ENCODE data around the gene PRDM11. TPM values are rescaled to one million over a fixed set of nuclear protein-coding genes. Genes with fewer than 3 reads are reported as not detected.
A peak's percentile ranks its signal among the peaks of the same experiment; 100 is the strongest.

The PRDM11 gene
- total RNA-seq, 2 experiments from 2014 or later = 2.5 to 3.4 TPM

GRCh38 chr11:45105233-45105983, 41.0 kb upstream of the PRDM11 start:
- intact Hi-C loops (cut with DNase I, micrococcal nuclease) = loop anchor here (1.0 to 10.0 kb wide), 4 partner anchors 169 to 461 kb away; partner anchors contain the start of gene TSPAN18 (in 1 of the 2)
- POLR2A ChIA-PET = interaction anchor here (1.5 to 1.9 kb wide), 2 partner anchors 169 to 179 kb away, joined by 4 to 7 read pairs; no protein-coding TSS in a partner anchor
- no peaks in the 10 kb centered on the region for H3K27me3 ChIP-seq (ENCODE audit: control insufficient read depth in 1 of 2, insufficient read depth in 2 of 2, low read length in 2 of 2)
- no peak overlapping the region for H3K27ac ChIP-seq (ENCODE audit: low read depth in 1 of 2, low read length in 2 of 2)
- Mint-ChIP-seq H3K27me3 (peaks cover 11% of the 10 kb centered on the region), H3K27ac (no peak overlapping the region), H3K4me3 (no peak overlapping the region), H3K9me3 (no peaks in the 10 kb centered on the region), H3K36me3 (ENCODE audit: low read depth) (no peaks in the 10 kb centered on the region), H3K4me1 (ENCODE audit: low read depth) (peaks cover 19% of the 10 kb centered on the region)
- H3K4me1 ChIP-seq (ENCODE audit: insufficient read depth, low read length) = peaks cover 30% of the 10 kb centered on the region
- no peaks in the 10 kb centered on the region for H3K36me3 ChIP-seq (ENCODE audit: insufficient read depth, low read length)
- DNase-seq (peak; percentile 40 to 82 (median 54)), ATAC-seq (ENCODE audit: poor library complexity) (peak; percentile 51)
- CTCF ChIA-PET = interaction anchor here (0.7 to 7.0 kb wide), 16 partner anchors 11 to 234 kb away, joined by 3 to 103 read pairs (median 4); no protein-coding TSS in a partner anchor
- TF ChIP-seq CTCF (IDR thresholded peaks at IDR 0.05) = peak; percentile 84
- no peaks in the 10 kb centered on the region for H3K9me3 ChIP-seq (ENCODE audit: control insufficient read depth in 1 of 2, insufficient read depth in 1 of 2, low read length in 2 of 2)
- no peak overlapping the region for H3K4me3 ChIP-seq (ENCODE audit: low read length)

GRCh38 chr11:45105984-45106375, 40.5 kb upstream of the PRDM11 start:
- Histone ChIP-seq H3K9me3 (ENCODE audit: control insufficient read depth in 1 of 2, insufficient read depth in 1 of 2, low read length in 2 of 2) (no peaks in the 10 kb centered on the region), H3K27me3 (ENCODE audit: control insufficient read depth in 1 of 2, insufficient read depth in 2 of 2, low read length in 2 of 2) (no peaks in the 10 kb centered on the region), H3K36me3 (ENCODE audit: insufficient read depth, low read length) (no peaks in the 10 kb centered on the region), H3K4me1 (ENCODE audit: insufficient read depth, low read length) (peaks cover 27% of the 10 kb centered on the region), H3K27ac (ENCODE audit: low read depth in 1 of 2, low read length in 2 of 2) (no peak overlapping the region), H3K4me3 (ENCODE audit: low read length) (no peak overlapping the region)
- no peaks in the 10 kb centered on the region for H3K36me3 Mint-ChIP-seq (ENCODE audit: low read depth)
- no peak overlapping the region for H3K27ac Mint-ChIP-seq
- H3K9me3 Mint-ChIP-seq = no peaks in the 10 kb centered on the region
- H3K27me3 Mint-ChIP-seq = peaks cover 17% of the 10 kb centered on the region
- POLR2A ChIA-PET = interaction anchor here (1.9 kb wide), 1 partner anchor 170 kb away, joined by 7 read pairs; no protein-coding TSS in a partner anchor
- intact Hi-C loops (cut with DNase I, micrococcal nuclease) = loop anchor here (1.0 to 10.0 kb wide), 4 partner anchors 170 to 461 kb away; partner anchors contain the start of gene TSPAN18 (in 1 of the 2)
- CTCF ChIA-PET = interaction anchor here (0.9 to 7.0 kb wide), 8 partner anchors 11 to 234 kb away, joined by 3 to 103 read pairs (median 6); no protein-coding TSS in a partner anchor
- peaks cover 14% of the 10 kb centered on the region for H3K4me1 Mint-ChIP-seq (ENCODE audit: low read depth)
- no peak for TF ChIP-seq CTCF (IDR thresholded peaks at IDR 0.05)
- peak in 1 of 14 experiments; percentile 8 for DNase-seq
- no peak overlapping the region for H3K4me3 Mint-ChIP-seq
- ATAC-seq (ENCODE audit: poor library complexity) = no peak

- no peak overlapping the region for H3K27ac ChIP-seq (ENCODE audit: low read depth in 1 of 2, low read length in 2 of 2)
- H3K4me3 Mint-ChIP-seq = no peak overlapping the region
- no peaks in the 10 kb centered on the region for H3K36me3 Mint-ChIP-seq (ENCODE audit: low read depth)
- no peaks in the 10 kb centered on the region for H3K27me3 ChIP-seq (ENCODE audit: control insufficient read depth in 1 of 2, insufficient read depth in 2 of 2, low read length in 2 of 2)
- no peaks in the 10 kb centered on the region for H3K9me3 Mint-ChIP-seq
- H3K4me1 ChIP-seq (ENCODE audit: insufficient read depth, low read length) = peaks cover 24% of the 10 kb centered on the region
- intact Hi-C loops (cut with DNase I, micrococcal nuclease) = loop anchor here (10.0 kb wide), 2 partner anchors 382 to 462 kb away; partner anchors contain the start of gene TSPAN18 (in 1 of the 2)
- H3K9me3 ChIP-seq (ENCODE audit: control insufficient read depth in 1 of 2, insufficient read depth in 1 of 2, low read length in 2 of 2) = no peaks in the 10 kb centered on the region
- no peaks in the 10 kb centered on the region for H3K36me3 ChIP-seq (ENCODE audit: insufficient read depth, low read length)
- no peak overlapping the region for H3K27ac Mint-ChIP-seq
- no peak for TF ChIP-seq CTCF (IDR thresholded peaks at IDR 0.05)
- H3K4me1 Mint-ChIP-seq (ENCODE audit: low read depth) = peaks cover 13% of the 10 kb centered on the region
- ChIA-PET CTCF (interaction anchor here (0.9 to 7.0 kb wide), 5 partner anchors 10 to 233 kb away, joined by 3 to 103 read pairs (median 6); no protein-coding TSS in a partner anchor), POLR2A (interaction anchor here (1.9 kb wide), 1 partner anchor 170 kb away, joined by 7 read pairs; no protein-coding TSS in a partner anchor)
- no peak overlapping the region for H3K4me3 ChIP-seq (ENCODE audit: low read length)
- no peak for ATAC-seq (ENCODE audit: poor library complexity)
- H3K27me3 Mint-ChIP-seq = peaks cover 21% of the 10 kb centered on the region
- DNase-seq = no peak
Observed at GRCh38 chr11:45106440-45106839, 40.0 kb upstream of the PRDM11 start.
